Measurements from ENCODE around the gene CAMK2G. TPM values are rescaled to one million over a fixed set of nuclear protein-coding genes. Genes with fewer than 3 reads are reported as not detected.

The CAMK2G gene
- polyA plus RNA-seq (2011; rRNA removed) (22.6 and 27.5 TPM in 2 replicates), polyA plus RNA-seq (2017; fragmentation: RNase III; extraction: RNeasy Plus Mini Kit Qiagen cat#74134 plus additional on column Dnase treatment) (22.8 to 26.6 TPM (median 25.5 TPM) in 3 replicates), polyA minus RNA-seq (2011; rRNA and poly(A)+ RNA removed) (22.9 and 33.4 TPM in 2 replicates)
- polyA plus RNA-seq (2012; cell fraction: cytosol; rRNA removed) = 30.6 and 33.7 TPM in 2 replicates
- 61.5 and 75.3 TPM in 2 replicates for polyA plus RNA-seq (2012; cell fraction: nucleus; rRNA removed)

DNA sequence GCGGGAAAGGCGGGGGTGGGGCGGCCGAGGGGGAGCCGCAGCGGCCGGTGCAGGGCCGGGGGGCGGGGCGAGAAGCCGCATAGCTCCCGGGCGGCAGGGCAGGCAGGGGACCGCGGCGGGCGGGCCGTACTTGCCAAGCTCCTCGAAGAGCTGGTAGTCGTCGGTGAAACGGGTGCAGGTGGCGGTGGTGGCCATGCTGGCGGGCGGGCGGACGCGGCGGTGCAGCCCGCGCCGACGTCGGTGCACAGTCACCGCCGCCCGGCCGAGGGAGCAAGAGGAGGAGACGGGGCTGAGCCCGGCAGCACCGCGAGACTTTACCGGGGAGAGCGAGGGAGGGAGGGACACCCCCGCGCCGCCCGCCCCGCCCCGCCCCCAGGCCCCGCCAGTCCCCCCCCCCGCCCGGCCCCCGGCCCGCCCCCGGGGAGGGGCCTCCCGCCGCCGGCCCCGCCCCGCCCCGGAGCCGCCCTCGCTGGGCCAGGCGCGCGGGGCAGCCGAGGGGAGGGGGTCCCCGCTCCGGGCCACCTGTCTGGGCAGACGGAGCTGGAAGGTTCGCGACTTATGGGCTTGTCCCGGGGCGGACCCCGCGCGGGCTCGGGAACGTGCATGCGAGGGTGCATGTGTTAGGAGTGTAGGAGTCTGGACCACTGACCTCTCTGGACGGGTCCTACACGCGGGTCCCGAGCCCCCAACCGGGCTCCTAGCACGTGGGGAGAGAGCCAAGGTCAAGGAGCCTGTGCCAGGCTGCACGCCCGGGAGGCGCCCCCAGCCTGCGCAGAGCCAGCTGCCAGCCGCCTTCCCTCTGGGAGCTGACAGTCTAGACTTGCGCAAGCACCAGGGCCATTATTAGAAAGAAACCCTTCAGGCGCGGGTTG, at the start of gene CAMK2G:
Gene CAMK2G (minus strand): TSS at position 289 of the 872 bp plus-strand sequence. CDS start 94 bp downstream, at position 195.
- Histone ChIP-seq H3K9me3 (no peaks in the 10 kb centered on the region), H3K4me1 (peaks cover 31% of the 10 kb centered on the region), H3K4me3 (peak within 1 kb of the TSS; percentile 90), H3K4me2 (peak within 1 kb of the TSS; percentile 91), H3K27ac (peak within 1 kb of the TSS; percentile 76 to 96)
- DNase-seq (ENCODE audit: low read depth in 1 of 2, low spot score in 1 of 2) = peak; percentile 81
- WGBS (ENCODE audit: missing lambda C conversion rate) = 8% methylated on average over 25 of the region's 95 CpGs
- CTCF ChIA-PET = interaction anchor here (0.9 to 21.5 kb wide), 4 partner anchors 11 to 66 kb away, joined by 3 to 565 read pairs (median 18); no protein-coding TSS in a partner anchor
- FAIRE-seq = no peak
- POLR2A ChIA-PET = interaction anchor here (1.5 to 1.8 kb wide), 2 partner anchors 12 kb away, joined by 4 read pairs; no protein-coding TSS in a partner anchor
- ATAC-seq = peak; percentile 91 to 93
- TF ChIP-seq CHD2 (IDR thresholded peaks at IDR 0.05; ENCODE audit: low read length, partially characterized antibody) (peak; percentile 71), NPAS2 (CRISPR knock-in tag; IDR thresholded peaks at IDR 0.05; ENCODE audit: borderline replicate concordance) (no peak), ZNF302 (CRISPR knock-in tag; IDR thresholded peaks at IDR 0.05) (no peak), MAFK (IDR thresholded peaks at IDR 0.05; ENCODE audit: partially characterized antibody) (no peak), POLR2AphosphoS2 (conservative IDR thresholded peaks at IDR 0.05; ENCODE audit: low read length) (no peak), TFCP2L1 (CRISPR knock-in tag; IDR thresholded peaks at IDR 0.05) (no peak), ESRRA (IDR thresholded peaks at IDR 0.05; ENCODE audit: borderline replicate concordance, low read length) (no peak), MYC (IDR thresholded peaks at IDR 0.05; ENCODE audit: borderline replicate concordance, low read length) (no peak), KDM1A (IDR thresholded peaks at IDR 0.05; ENCODE audit: low read depth) (no peak), RAD21 (conservative IDR thresholded peaks at IDR 0.05 in 1 of 2, IDR thresholded peaks at IDR 0.05 in 1 of 2) (no peak), RCOR1 (IDR thresholded peaks at IDR 0.05; ENCODE audit: low read depth, low read length) (no peak), ZFP36 (IDR thresholded peaks at IDR 0.05; ENCODE audit: borderline replicate concordance, partially characterized antibody) (no peak), MAX (IDR thresholded peaks at IDR 0.05) (peak; percentile 50), HMGXB4 (CRISPR knock-in tag; IDR thresholded peaks at IDR 0.05; ENCODE audit: borderline replicate concordance) (no peak), FOSL2 (IDR thresholded peaks at IDR 0.05) (no peak), FOSL2 (CRISPR knock-in tag; IDR thresholded peaks at IDR 0.05) (no peak), ZSCAN20 (CRISPR knock-in tag; IDR thresholded peaks at IDR 0.05) (no peak), MAZ (IDR thresholded peaks at IDR 0.05; ENCODE audit: borderline replicate concordance, low read depth, low read length) (no peak), EP300 (IDR thresholded peaks at IDR 0.05) (no peak), CEBPB (IDR thresholded peaks at IDR 0.05) (peak; percentile 97 to 98), HDAC2 (IDR thresholded peaks at IDR 0.05) (no peak), RFX5 (IDR thresholded peaks at IDR 0.05) (no peak), NFE2L2 (conservative IDR thresholded peaks at IDR 0.05; ENCODE audit: low read length) (no peak), CHD4 (IDR thresholded peaks at IDR 0.05; ENCODE audit: borderline replicate concordance) (no peak), CBX2 (IDR thresholded peaks at IDR 0.05; ENCODE audit: borderline replicate concordance, low read depth) (no peak), EHF (CRISPR knock-in tag; IDR thresholded peaks at IDR 0.05) (no peak), JUN (IDR thresholded peaks at IDR 0.05) (peak in 1 of 2 experiments; percentile 81; a peak in 2 of 5 replicates)
- TF ChIP-seq, protein P1, sequence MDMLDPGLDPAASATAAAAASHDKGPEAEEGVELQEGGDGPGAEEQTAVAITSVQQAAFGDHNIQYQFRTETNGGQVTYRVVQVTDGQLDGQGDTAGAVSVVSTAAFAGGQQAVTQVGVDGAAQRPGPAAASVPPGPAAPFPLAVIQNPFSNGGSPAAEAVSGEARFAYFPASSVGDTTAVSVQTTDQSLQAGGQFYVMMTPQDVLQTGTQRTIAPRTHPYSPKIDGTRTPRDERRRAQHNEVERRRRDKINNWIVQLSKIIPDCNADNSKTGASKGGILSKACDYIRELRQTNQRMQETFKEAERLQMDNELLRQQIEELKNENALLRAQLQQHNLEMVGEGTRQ (IDR thresholded peaks at IDR 0.05) = no peak
- TF ChIP-seq, protein P2, sequence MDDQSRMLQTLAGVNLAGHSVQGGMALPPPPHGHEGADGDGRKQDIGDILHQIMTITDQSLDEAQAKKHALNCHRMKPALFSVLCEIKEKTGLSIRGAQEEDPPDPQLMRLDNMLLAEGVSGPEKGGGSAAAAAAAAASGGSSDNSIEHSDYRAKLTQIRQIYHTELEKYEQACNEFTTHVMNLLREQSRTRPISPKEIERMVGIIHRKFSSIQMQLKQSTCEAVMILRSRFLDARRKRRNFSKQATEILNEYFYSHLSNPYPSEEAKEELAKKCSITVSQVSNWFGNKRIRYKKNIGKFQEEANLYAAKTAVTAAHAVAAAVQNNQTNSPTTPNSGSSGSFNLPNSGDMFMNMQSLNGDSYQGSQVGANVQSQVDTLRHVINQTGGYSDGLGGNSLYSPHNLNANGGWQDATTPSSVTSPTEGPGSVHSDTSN (IDR thresholded peaks at IDR 0.05) = no peak
- TF ChIP-seq, protein P3, sequence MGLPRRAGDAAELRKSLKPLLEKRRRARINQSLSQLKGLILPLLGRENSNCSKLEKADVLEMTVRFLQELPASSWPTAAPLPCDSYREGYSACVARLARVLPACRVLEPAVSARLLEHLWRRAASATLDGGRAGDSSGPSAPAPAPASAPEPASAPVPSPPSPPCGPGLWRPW (IDR thresholded peaks at IDR 0.05) = 0 out of 2 replicates have a peak, but pooled peaks have one; percentile 23
- TF ChIP-seq, protein P4, sequence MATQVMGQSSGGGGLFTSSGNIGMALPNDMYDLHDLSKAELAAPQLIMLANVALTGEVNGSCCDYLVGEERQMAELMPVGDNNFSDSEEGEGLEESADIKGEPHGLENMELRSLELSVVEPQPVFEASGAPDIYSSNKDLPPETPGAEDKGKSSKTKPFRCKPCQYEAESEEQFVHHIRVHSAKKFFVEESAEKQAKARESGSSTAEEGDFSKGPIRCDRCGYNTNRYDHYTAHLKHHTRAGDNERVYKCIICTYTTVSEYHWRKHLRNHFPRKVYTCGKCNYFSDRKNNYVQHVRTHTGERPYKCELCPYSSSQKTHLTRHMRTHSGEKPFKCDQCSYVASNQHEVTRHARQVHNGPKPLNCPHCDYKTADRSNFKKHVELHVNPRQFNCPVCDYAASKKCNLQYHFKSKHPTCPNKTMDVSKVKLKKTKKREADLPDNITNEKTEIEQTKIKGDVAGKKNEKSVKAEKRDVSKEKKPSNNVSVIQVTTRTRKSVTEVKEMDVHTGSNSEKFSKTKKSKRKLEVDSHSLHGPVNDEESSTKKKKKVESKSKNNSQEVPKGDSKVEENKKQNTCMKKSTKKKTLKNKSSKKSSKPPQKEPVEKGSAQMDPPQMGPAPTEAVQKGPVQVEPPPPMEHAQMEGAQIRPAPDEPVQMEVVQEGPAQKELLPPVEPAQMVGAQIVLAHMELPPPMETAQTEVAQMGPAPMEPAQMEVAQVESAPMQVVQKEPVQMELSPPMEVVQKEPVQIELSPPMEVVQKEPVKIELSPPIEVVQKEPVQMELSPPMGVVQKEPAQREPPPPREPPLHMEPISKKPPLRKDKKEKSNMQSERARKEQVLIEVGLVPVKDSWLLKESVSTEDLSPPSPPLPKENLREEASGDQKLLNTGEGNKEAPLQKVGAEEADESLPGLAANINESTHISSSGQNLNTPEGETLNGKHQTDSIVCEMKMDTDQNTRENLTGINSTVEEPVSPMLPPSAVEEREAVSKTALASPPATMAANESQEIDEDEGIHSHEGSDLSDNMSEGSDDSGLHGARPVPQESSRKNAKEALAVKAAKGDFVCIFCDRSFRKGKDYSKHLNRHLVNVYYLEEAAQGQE (IDR thresholded peaks at IDR 0.05) = no peak
